ENCODE measurements around the gene ADGRL1.

The ADGRL1 gene

GRCh38 chr19:14135985-14136508 lies 69.9 kb downstream of the ADGRL1 start:
- no peak for DNase-seq

DNA sequence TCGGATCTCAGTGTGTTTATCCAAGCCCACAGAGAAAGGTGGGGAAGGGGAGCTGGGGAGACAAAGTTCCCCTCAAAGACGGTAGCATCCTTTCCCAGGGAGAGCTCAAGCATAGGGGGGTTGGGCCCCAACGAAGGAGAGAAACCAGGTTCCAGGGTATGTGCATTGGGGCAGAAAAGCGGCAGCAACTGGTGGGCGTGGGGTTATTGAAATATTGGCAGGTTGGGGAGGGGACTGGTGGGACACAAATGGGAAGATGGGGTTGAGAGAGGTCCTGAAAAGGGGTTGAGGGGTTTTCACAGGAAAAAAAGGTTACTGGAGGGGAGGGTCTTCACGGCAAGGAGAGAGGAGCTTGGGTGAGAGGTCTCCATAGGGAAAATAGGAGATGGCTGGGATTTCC lies 70.6 kb downstream of the ADGRL1 start:
- no peak for DNase-seq

DNA sequence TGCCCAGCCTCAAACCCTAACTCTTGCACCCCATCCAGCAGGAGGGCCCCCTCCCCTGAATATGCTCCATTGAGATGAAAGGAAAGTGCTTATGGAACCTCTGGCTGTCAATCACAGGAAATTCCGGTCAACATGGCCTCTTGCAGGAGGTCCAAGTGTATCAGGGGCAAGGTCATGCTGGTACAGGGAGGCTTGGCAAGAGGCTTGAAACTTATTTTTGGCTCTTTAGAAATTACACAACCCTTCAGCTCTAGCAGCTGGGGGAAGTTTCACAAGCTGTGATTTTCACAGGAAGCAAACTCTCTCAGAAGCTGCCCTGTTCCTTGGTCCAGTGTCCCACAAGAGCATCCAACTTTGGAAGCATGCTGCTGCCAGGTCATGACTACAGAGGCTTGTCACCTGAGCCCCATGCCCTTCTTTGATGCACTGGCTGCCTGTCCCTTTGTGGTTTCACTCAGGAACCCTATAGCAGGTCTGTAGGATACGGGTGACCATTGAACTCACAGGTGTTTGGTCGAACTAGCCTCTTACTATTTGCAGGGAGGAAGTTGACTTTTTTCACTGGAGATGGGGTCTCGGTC lies 78.0 kb downstream of the ADGRL1 start:
- no peak for DNase-seq

DNA sequence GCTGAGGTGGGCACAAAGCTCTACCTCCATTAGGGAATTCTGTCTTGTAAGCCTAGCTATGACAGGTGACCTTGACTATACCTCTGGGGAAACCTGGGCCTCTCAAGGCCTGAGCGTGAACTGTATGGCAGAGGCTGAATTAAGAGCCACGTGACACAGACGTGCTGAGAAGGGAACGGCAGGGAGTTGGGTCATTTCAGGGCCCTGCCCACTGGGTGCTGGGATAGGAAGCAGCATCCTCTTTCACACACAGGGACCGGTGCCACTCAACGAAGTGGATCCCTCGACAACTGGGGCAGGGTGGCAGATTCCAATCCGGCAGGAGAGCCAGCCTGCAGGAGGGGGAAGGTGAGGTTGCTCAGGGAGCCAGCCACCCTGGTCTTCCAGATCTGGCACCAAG lies 78.8 kb downstream of the ADGRL1 start:
- no peak for DNase-seq

DNA sequence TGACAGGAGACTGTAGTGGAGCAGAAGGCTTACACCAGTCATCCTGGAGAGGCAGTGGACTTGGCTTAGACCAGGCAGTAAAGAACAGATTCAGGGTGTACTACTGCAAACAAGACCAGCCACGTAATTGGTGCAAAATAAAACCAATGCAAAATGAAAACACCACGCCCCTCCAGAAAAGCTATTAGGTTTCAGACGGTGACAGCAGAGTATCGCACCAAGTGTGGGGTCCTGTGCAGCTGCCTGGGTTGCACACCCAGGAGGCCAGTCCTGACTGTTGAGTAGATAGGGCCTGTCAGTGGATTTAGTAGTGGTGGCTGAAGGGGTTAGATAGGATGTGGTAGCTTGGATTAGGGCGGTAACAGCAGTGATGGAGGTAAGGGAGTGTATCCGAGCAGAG lies 83.0 kb downstream of the ADGRL1 start:
- no peak for DNase-seq

- DNase-seq, result no peak
Observed at GRCh38 chr19:14120497-14120780, 85.5 kb downstream of the ADGRL1 start.

GRCh38 chr19:14119644-14120496 lies 86.1 kb downstream of the ADGRL1 start:
- DNase-seq, result no peak

- DNase-seq, result no peak
Observed at GRCh38 chr19:14119146-14119545, 86.8 kb downstream of the ADGRL1 start.

GRCh38 chr19:14118165-14119051 lies 87.6 kb downstream of the ADGRL1 start:
- no peak for DNase-seq

GRCh38 chr19:14117668-14118164 lies 88.3 kb downstream of the ADGRL1 start, which contains the start of gene PRKACA:
Gene PRKACA, minus strand, starts transcription at chr19:14117762. Its CDS starts 215 bp downstream, at chr19:14117547.
- DNase-seq, result peak; percentile 95

DNA sequence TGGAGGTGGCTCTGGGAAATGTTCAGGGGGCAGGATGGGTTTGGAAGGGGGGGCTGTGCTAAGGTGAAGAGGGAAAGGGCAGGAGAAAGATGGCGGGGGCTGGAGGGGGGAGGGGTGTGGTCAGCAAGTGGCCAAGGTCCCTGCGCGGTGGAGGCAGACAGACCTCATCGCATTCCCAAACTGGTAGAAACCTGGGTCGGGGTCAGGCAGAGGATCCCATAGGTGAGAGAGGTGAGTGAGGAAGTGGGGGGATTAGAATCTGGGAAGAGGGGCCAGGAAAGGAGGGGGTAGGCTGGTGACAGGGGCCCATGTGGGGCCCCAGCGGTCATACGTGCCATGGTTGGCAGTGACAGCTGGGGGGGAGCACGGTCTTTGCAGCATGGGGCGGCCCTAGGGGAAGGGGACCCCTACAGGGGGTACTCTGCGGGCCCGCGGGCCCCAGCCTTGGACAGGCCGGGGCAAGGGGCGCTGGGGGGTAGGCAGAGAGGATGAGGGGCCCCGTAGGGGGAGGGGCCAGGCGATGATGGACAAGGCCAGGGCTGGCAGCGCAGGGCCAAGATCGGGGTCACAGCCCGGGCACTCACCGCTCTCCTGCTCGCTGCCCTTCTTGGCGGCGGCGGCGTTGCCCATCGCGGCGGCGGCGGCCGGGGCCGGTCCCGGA lies 88.9 kb downstream of the ADGRL1 start:
- DNase-seq, result no peak

- no peak for DNase-seq
Observed at GRCh38 chr19:14116525-14116917, 89.4 kb downstream of the ADGRL1 start.

- DNase-seq, result no peak
Observed at GRCh38 chr19:14115756-14116155, 90.2 kb downstream of the ADGRL1 start.

GRCh38 chr19:14114854-14115253 lies 91.1 kb downstream of the ADGRL1 start:
- no peak for DNase-seq

DNA sequence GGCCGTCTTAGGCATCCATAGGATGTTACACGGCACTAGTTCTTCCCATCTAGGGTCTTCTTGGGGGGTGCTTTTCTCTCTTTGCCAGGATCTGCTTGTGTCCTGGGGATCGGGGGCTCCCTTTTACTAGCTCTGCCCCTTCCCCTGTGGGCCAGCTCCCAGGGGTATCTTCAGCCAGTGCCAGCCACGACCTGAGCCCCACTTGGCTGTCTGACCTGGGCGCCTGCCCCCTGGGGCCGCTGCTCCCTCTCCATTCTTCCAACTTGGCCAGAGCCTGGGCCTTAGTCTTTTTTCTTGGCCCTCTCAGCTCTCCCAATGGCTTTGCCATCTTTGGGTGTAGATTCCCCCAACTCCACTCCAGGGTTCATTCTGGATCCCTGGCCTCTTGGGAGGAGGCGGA lies 91.5 kb downstream of the ADGRL1 start:
- no peak for DNase-seq

- DNase-seq, result no peak
Observed at GRCh38 chr19:14113762-14114414, 92.1 kb downstream of the ADGRL1 start.

DNA sequence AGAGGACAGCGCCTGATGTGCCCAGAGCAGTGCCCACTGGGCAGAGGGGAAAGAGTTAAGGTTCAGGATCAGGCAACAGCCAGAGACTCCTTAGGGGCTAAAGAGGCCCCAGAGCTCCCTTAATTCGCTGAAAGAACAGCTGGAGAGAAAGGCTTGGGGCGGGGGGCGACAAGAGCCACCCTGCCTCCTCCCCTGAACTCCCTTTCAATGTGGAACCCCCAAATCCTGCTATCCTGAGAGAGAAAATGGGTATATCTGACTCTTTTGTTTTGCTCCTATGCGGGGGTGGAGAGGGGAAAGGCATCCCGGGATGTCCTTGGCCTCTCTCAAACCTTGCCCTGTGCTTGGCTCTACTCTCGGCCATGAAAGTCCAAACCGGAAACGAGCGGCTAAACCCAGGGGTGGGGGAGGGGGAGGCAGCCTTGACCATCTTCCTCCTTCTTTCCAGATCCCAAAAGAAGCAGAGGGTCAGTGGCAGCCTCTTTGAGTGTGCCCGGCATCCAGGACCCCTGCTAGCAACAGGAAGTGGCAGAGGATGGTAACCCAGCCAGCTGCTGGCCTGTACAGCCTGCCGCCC lies 93.1 kb downstream of the ADGRL1 start:
- DNase-seq, result no peak

GRCh38 chr19:14112051-14112808 lies 93.7 kb downstream of the ADGRL1 start:
- DNase-seq, result no peak

DNA sequence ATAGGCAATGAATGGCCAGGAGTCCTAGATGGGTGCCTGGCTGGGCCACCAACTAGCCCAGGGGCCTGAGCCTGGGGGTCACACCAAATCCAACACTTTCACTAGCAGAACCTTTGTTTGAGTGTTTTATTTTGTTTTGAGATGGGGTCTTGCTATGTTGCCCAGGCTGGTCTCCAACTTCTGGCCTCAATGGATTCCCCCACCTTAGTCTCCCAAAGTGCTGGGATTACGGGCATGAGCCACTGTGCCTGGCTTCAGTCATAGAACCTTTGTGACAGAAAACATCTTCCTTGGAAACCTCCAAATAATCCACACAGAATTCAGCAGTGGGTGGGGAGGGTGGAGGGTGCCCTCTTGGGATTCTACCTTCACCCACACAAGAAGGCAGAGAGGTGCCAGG lies 94.5 kb downstream of the ADGRL1 start:
- no peak for DNase-seq

DNA sequence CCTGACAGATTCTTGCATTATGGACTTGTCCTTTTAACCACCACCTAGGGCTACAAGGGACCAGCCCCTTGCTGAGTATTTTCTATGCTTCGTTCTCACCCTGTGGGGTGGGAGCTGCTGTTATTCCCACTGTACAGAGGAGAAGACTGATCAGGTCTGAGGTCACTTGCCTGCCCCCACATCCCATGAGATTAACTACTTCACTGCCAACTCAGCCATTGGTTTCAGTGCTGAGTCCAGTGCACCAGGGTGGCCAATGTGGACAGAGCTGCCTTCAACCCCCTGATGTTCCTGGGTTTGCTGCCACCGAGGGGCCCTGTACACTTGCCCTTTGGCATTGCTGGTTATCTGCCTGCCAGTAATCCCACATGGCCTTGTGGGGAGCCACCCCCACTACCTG lies 95.3 kb downstream of the ADGRL1 start:
- DNase-seq, result no peak

All from DMS 273 treated with DMSO at 0.1 percent for 48 hours (cell line).